ENCODE data around the gene AK1. TPM values are rescaled to one million over a fixed set of nuclear protein-coding genes. Genes with fewer than 3 reads are reported as not detected.

Gene AK1
- total RNA-seq, 1 donor from 2014 or later = 56.4 TPM

DNA sequence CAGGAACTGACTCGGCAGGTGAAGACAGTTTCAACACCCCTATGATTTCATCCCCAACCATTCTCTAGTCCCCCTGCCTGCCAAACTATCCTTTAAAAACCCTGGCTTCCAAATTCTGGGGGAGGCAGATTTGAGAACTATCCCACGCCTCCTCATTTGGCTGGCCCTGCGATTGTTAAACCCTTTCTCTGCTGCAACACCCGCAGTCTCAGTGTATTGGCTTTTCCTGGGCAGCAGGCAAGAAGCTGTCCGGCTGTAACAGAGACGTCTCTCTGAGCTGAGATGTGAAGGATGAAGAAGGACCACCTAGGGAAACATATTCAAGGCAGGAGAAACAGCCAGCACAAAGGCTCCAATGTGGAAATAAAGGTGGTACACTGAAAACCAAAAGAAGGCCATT is 15.4 kb upstream of the AK1 start:
- H3K4me3 ChIP-seq (ENCODE audit: low read depth, low read length) = no peak overlapping the region
- no peaks in the 10 kb centered on the region for H3K27me3 ChIP-seq (ENCODE audit: control insufficient read depth, insufficient read depth, low read length)
- TF ChIP-seq, protein P1, sequence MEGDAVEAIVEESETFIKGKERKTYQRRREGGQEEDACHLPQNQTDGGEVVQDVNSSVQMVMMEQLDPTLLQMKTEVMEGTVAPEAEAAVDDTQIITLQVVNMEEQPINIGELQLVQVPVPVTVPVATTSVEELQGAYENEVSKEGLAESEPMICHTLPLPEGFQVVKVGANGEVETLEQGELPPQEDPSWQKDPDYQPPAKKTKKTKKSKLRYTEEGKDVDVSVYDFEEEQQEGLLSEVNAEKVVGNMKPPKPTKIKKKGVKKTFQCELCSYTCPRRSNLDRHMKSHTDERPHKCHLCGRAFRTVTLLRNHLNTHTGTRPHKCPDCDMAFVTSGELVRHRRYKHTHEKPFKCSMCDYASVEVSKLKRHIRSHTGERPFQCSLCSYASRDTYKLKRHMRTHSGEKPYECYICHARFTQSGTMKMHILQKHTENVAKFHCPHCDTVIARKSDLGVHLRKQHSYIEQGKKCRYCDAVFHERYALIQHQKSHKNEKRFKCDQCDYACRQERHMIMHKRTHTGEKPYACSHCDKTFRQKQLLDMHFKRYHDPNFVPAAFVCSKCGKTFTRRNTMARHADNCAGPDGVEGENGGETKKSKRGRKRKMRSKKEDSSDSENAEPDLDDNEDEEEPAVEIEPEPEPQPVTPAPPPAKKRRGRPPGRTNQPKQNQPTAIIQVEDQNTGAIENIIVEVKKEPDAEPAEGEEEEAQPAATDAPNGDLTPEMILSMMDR (IDR thresholded peaks at IDR 0.05; ENCODE audit: insufficient read depth, low read length, poor library complexity, severe bottlenecking) = no peak
- H3K36me3 ChIP-seq (ENCODE audit: control insufficient read depth, insufficient read depth, low read length) = peaks cover 6% of the 10 kb centered on the region
- no peak for DNase-seq (ENCODE audit: low read depth)

DNA sequence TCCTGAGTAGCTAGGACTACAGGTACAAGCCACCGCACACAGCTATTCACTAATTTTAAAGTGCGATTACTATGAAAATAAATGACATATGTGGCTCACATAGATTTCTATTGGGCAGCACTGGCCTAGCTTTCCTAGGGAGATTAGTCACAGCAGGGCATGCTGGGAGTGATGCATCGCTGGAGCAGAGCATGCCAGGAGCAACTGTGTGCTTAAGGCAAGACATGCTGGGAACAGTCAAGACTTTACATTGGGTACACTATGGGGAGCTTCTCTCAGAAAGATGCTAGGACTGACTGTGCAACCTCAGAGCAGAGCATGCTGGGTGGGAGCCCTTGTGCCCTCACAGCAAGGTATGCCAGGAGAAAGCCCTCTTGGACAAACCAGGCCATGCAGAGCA is 12.6 kb upstream of the AK1 start:
- Histone ChIP-seq H3K27me3 (ENCODE audit: control insufficient read depth, insufficient read depth, low read length) (no peaks in the 10 kb centered on the region), H3K36me3 (ENCODE audit: control insufficient read depth, insufficient read depth, low read length) (peaks cover 5% of the 10 kb centered on the region), H3K4me3 (ENCODE audit: low read depth, low read length) (no peak overlapping the region)
- TF ChIP-seq, protein P1 (IDR thresholded peaks at IDR 0.05; ENCODE audit: insufficient read depth, low read length, poor library complexity, severe bottlenecking) = no peak
- no peak for DNase-seq (ENCODE audit: low read depth)

DNA sequence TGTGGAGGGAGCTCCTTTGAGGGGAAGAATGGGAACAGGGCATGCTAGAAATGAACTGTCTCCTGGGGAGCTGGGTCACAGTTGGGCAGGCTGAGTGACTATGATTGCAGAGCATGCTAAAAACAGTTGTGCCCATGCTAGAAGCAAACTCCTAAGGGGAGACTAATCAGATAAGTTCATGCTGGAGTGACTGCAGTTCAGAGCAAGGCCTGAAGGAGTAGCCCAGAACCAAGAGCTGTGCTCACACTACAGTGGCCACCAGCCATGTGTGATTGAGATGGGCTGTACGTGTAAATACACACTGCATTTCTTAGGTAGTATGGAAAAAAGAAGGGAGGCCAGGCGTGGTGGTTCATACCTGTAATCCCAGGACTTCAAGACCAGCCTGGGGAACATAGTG is 10.3 kb upstream of the AK1 start:
- no peak for DNase-seq (ENCODE audit: low read depth)
- H3K36me3 ChIP-seq (ENCODE audit: control insufficient read depth, insufficient read depth, low read length) = peaks cover 4% of the 10 kb centered on the region
- TF ChIP-seq, protein P1 (IDR thresholded peaks at IDR 0.05; ENCODE audit: insufficient read depth, low read length, poor library complexity, severe bottlenecking) = no peak
- H3K27me3 ChIP-seq (ENCODE audit: control insufficient read depth, insufficient read depth, low read length) = no peaks in the 10 kb centered on the region
- no peak overlapping the region for H3K4me3 ChIP-seq (ENCODE audit: low read depth, low read length)

DNA sequence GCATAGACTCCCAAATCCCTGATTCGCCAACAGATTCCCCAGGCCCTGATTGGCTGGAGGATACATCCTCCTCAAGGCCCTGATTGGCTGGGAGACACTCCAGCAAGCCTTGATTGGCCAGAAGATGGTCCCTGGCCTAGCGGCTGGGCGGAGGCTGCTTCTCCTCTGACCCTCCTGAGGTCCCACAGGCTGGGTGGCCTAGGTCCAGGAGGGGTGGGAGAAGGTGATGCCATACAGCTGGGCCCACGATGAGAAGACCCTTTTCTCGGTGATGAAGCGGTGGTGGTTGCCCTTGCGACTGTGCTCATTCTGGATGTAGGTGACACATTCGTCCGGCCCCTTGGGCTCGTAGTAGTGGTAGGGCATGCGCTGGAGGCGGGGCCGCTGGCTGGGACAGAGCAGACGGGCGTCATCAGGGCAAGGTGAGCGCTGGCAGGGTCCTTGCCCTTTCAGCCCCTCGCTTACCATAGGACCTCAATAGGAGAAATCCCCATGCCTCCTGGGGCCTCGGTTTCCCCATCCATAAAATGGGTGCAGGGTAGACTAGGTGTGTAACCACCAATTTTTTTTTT is 9.0 kb upstream of the AK1 start:
- no peak overlapping the region for H3K4me3 ChIP-seq (ENCODE audit: low read depth, low read length)
- H3K36me3 ChIP-seq (ENCODE audit: control insufficient read depth, insufficient read depth, low read length) = peaks cover 4% of the 10 kb centered on the region
- TF ChIP-seq, protein P1 (IDR thresholded peaks at IDR 0.05; ENCODE audit: insufficient read depth, low read length, poor library complexity, severe bottlenecking) = no peak
- DNase-seq (ENCODE audit: low read depth) = no peak
- no peaks in the 10 kb centered on the region for H3K27me3 ChIP-seq (ENCODE audit: control insufficient read depth, insufficient read depth, low read length)

DNA sequence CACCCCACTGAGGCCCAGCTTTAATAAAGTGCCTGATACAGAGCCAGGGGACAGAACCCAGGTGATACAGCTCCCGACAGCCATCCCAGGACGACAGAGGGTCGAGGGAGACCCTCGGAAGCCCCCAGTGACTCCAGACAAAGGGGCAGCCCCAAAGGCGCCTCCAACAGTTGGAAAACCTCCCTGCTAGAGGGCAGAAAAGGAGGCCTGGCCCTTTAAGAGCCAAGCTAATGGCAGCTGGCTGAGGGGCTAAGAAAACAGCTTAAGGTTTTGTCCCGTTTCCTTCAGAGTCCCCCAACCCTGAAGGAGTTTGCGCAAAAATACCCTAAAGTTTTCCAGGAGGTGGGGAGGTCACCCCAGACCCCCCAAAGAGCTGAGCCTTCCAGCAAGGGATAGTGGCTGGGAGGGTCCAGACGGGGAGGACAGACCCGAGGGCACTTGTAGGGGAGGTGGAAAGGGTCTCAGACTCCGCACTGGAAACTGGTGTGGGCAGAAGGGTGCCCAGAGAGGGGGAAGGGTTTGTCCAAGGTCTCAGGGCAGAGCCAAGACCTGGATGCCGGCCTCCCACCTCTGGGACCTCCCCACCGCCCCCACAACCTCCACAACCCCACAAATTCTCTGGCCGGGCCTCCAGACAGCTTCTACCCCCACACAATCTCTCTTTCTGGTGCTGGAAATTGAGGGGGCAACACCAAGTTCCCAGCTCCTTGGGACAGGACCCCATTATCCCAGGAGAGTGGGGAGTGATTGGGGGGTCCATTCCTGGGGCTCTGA is 8.2 kb upstream of the AK1 start:
- Histone ChIP-seq H3K4me3 (ENCODE audit: low read depth, low read length) (no peak overlapping the region), H3K27me3 (ENCODE audit: control insufficient read depth, insufficient read depth, low read length) (no peaks in the 10 kb centered on the region), H3K36me3 (ENCODE audit: control insufficient read depth, insufficient read depth, low read length) (peaks cover 2% of the 10 kb centered on the region)
- no peak for DNase-seq (ENCODE audit: low read depth)
- TF ChIP-seq, protein P1 (IDR thresholded peaks at IDR 0.05; ENCODE audit: insufficient read depth, low read length, poor library complexity, severe bottlenecking) = no peak

All from kidney epithelial cell (primary cell).